Mesodermal cell (in vitro differentiated cells): ENCODE measurements around the gene ADAMTS16.

Experiments
- H3K27ac ChIP-seq: 2 replicates; pipeline ENCODE4 v1.7.0; 2013; ENCODE audit warnings: mild to moderate bottlenecking, low read depth, low read length, moderate library complexity; ENCODE audit not compliant: severe bottlenecking
- H3K36me3 ChIP-seq: 2 replicates; pipeline ENCODE4 v1.7.1; 2013; ENCODE audit warnings: mild to moderate bottlenecking, low read length, moderate library complexity; ENCODE audit not compliant: control insufficient read depth, insufficient read depth
- H3K4me1 ChIP-seq: one replicate; pipeline ENCODE4 v1.7.1; 2013; ENCODE audit warnings: mild to moderate bottlenecking, low read length; ENCODE audit not compliant: insufficient read depth, control insufficient read depth, poor library complexity, severe bottlenecking
- H3K4me3 ChIP-seq: 2 replicates; pipeline ENCODE4 v1.7.0; 2013; ENCODE audit warnings: low read length, control low read depth, mild to moderate bottlenecking; ENCODE audit not compliant: insufficient read depth, poor library complexity, severe bottlenecking; ENCODE audit errors: extremely low read depth
- H3K9me3 ChIP-seq: 2 replicates; pipeline ENCODE4 v1.7.1; 2013; ENCODE audit warnings: mild to moderate bottlenecking, low read length, moderate library complexity; ENCODE audit not compliant: control insufficient read depth
- WGBS, 2 experiments: methylation state at CpG; one replicate each; pipeline ENCODE4 v1.1.5; 2013; ENCODE audit warnings: missing lambda C conversion rate in 2 of 2; ENCODE audit not compliant: insufficient coverage in 2 of 2; 5-methylcytosine and 5-hydroxymethylcytosine counted together

The ADAMTS16 gene

DNA sequence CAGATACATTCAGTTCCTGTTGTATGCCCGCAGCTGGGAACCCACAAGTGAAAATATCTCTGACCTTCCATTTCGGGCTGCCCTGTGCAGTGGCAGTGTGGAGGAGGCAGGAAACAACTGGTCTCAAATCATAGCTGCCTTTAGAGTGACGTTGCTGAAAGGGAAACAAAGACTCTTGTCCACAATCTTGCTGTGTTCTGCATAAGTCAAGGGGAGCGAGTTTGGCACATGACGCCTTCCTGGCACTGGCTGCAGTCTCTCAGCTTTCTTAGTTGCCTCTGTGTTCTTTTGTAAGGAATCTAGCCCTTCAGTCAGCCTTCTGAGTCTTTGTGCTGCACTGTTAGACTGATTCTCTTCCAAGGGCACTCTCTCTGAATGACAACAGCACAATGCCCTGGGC, 24.0 kb downstream of the ADAMTS16 start:
- Histone ChIP-seq H3K4me1 (no peaks in the 10 kb centered on the region), H3K27ac (no peak overlapping the region), H3K36me3 (no peaks in the 10 kb centered on the region), H3K4me3 (no peak overlapping the region), H3K9me3 (no peaks in the 10 kb centered on the region)
- 88 to 90% methylated on average over 5 of the region's 5 CpGs for WGBS, 2 experiments

DNA sequence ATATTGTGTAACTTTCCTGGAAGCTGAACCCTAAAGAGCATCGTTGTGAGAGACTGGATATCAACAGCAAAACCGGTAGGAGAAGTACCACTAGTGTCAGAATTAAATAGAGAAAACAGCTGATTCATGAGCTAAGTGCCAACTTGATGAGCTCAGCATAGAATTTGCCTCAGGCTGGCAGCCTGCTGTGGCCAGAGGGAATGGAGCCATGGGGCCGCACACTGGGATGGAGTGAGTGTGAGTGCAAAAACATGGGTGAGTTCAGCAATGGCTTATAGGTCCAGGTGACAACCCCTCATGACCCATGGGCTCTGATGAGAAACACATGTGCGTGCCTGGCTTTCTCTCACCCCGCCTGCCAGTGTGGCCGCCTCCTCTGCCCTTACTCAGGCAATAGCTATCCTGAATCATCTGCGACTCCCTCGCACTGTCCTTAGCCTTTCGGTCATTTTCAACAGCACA, 25.4 kb downstream of the ADAMTS16 start:
- 85 to 88% methylated on average over 9 of the region's 9 CpGs for WGBS, 2 experiments
- no peaks in the 10 kb centered on the region for H3K9me3 ChIP-seq
- H3K4me1 ChIP-seq: no peaks in the 10 kb centered on the region
- H3K27ac ChIP-seq: no peak overlapping the region
- H3K4me3 ChIP-seq: no peak overlapping the region
- H3K36me3 ChIP-seq: no peaks in the 10 kb centered on the region

- WGBS, 2 experiments: 92 to 96% methylated on average over 8 of the region's 8 CpGs
- no peaks in the 10 kb centered on the region for H3K4me1 ChIP-seq
- no peak overlapping the region for H3K27ac ChIP-seq
- no peak overlapping the region for H3K4me3 ChIP-seq
- H3K9me3 ChIP-seq: no peaks in the 10 kb centered on the region
- no peaks in the 10 kb centered on the region for H3K36me3 ChIP-seq
These were observed 29.3 kb downstream of the ADAMTS16 start for GRCh38 chr5:5169466-5169865.

- H3K9me3 ChIP-seq: no peaks in the 10 kb centered on the region
- no peaks in the 10 kb centered on the region for H3K36me3 ChIP-seq
- no peak overlapping the region for H3K27ac ChIP-seq
- no peak overlapping the region for H3K4me3 ChIP-seq
- peaks cover 3% of the 10 kb centered on the region for H3K4me1 ChIP-seq
- 86 to 96% methylated on average over 2 of the region's 4 CpGs for WGBS, 2 experiments
These were observed 38.0 kb downstream of the ADAMTS16 start for GRCh38 chr5:5178136-5178535.

DNA sequence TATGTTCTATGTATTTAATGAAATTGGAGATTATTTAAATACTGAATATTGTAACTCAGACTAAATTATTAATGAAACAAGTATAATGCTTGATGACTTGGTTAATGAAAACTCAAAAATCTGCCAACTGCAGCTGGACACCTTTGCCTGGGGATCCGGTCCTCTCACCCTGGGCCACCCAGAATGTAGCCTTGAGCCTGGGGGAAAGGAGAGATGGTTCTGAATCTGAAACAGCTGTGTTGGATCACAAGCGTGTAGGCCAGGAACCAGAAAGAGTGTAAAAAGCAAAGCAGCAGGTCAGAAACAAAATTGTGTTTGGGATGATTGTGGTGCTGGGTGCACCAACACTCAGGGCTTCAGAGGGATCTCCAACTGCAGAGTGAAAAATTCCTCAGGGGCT, 38.5 kb downstream of the ADAMTS16 start:
- no peak overlapping the region for H3K4me3 ChIP-seq

GRCh38 chr5:5179079-5179478, 38.9 kb downstream of the ADAMTS16 start:
- 17% methylated on average over 1 of the region's 5 CpGs; no CpG with 5 or more reads in 1 of the 2 experiments for WGBS, 2 experiments
- no peak overlapping the region for H3K27ac ChIP-seq
- peaks cover 3% of the 10 kb centered on the region for H3K4me1 ChIP-seq
- no peak overlapping the region for H3K4me3 ChIP-seq
- no peaks in the 10 kb centered on the region for H3K9me3 ChIP-seq
- H3K36me3 ChIP-seq: no peaks in the 10 kb centered on the region

More for the DNA sequence above, 38.5 kb downstream of the ADAMTS16 start:
- Histone ChIP-seq H3K36me3 (no peaks in the 10 kb centered on the region), H3K4me1 (peaks cover 3% of the 10 kb centered on the region), H3K9me3 (no peaks in the 10 kb centered on the region), H3K27ac (no peak overlapping the region)
- WGBS, 2 experiments: 43 to 55% methylated on average over 1 to 2 of the region's 2 CpGs

- WGBS, 2 experiments: 0 to 16% methylated on average over 1 to 4 of the region's 4 CpGs
- H3K9me3 ChIP-seq: no peaks in the 10 kb centered on the region
- H3K4me3 ChIP-seq: no peak overlapping the region
- H3K27ac ChIP-seq: no peak overlapping the region
- H3K4me1 ChIP-seq: peaks cover 3% of the 10 kb centered on the region
- no peaks in the 10 kb centered on the region for H3K36me3 ChIP-seq
These were observed 39.5 kb downstream of the ADAMTS16 start for GRCh38 chr5:5179597-5179996.

DNA sequence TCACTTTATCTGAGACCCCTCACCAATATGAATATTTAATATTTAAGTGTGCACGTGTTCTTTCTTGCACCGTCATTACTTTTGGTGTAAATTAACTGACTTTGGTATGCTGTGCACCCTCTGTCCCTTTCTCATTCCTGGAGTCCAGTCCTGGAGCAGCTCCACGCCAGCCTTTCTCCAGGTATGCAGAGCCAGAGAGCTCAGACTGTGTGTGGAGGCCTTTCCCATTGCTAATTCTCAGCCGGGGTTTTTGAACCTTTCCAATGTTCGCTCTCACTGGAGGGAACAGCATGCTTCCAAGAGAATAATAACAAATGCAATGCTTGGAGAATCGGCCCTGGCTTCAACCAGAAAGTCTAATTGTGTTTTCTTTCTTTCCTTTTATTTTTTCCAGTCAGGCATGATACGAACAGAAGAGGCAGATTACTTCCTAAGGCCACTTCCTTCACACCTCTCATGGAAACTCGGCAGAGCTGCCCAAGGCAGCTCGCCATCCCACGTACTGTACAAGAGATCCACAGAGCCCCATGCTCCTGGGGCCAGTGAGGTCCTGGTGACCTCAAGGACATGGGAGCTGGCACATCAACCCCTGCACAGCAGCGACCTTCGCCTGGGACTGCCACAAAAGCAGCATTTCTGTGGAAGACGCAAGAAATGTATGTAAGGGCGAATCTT, 41.7 kb downstream of the ADAMTS16 start:
- WGBS, 2 experiments: 72 to 84% methylated on average over 8 to 12 of the region's 14 CpGs
- Histone ChIP-seq H3K27ac (no peak overlapping the region), H3K4me1 (peaks cover 3% of the 10 kb centered on the region), H3K36me3 (no peaks in the 10 kb centered on the region), H3K9me3 (no peaks in the 10 kb centered on the region), H3K4me3 (no peak overlapping the region)

GRCh38 chr5:5182508-5183188, 42.5 kb downstream of the ADAMTS16 start:
- 24 to 39% methylated on average over 3 to 4 of the region's 5 CpGs for WGBS, 2 experiments
- no peak overlapping the region for H3K4me3 ChIP-seq

DNA sequence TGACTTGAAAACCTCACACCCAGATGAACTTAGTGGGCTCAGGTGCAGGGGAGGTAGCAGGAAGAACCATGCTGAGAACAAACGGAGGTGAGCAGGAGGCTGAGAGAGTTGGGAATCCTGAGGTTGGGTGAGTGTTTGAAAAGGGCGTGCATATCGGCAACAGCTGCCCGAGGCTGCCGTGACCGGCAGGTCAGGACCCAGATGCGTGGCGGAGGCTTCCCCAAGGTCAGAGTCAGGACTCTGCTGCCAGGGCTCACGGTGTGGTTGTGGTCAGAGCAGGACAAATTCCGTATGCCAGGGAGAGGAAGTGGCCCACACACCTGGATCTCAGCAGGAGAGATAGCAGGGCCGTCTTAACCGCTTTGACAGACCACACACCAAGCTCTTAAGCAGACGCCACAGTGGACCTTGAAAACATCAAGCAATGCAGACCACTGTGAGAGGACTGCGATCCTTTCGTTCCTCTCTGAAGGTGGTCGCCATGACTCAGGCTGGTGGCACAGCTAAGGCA, 43.1 kb downstream of the ADAMTS16 start:
- WGBS, 2 experiments: 24 to 34% methylated on average over 9 to 15 of the region's 16 CpGs
- Histone ChIP-seq H3K27ac (no peak overlapping the region), H3K4me1 (peaks cover 3% of the 10 kb centered on the region), H3K36me3 (no peaks in the 10 kb centered on the region), H3K9me3 (no peaks in the 10 kb centered on the region), H3K4me3 (no peak overlapping the region)

More at GRCh38 chr5:5182508-5183188, 42.5 kb downstream of the ADAMTS16 start:
- no peaks in the 10 kb centered on the region for H3K36me3 ChIP-seq
- peaks cover 3% of the 10 kb centered on the region for H3K4me1 ChIP-seq
- H3K9me3 ChIP-seq: no peaks in the 10 kb centered on the region
- no peak overlapping the region for H3K27ac ChIP-seq

DNA sequence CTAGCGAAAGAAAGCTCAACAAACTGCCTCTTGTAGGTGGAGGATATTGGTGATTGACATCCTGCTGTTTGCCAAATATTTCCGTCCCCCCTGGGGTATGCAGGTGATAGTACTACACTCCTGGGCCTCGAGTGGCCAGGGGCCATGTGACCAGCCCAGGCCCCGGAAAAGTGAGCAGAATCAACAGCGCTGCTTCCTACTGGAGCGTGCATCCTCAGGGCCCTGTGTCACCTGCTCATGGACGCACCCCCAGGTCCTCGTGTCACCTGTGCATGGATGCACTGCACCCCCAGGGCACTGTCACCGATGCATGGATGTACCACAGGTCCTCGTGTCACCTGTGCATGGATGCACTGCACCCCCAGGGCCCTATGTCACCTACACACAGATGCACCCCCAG, 43.8 kb downstream of the ADAMTS16 start:
- H3K9me3 ChIP-seq: no peaks in the 10 kb centered on the region
- no peaks in the 10 kb centered on the region for H3K36me3 ChIP-seq
- WGBS, 2 experiments: 84% methylated on average over 9 of the region's 10 CpGs
- H3K4me1 ChIP-seq: peaks cover 3% of the 10 kb centered on the region
- no peak overlapping the region for H3K4me3 ChIP-seq
- no peak overlapping the region for H3K27ac ChIP-seq
